Endodermal cell (in vitro differentiated cells): ENCODE data around the gene C3orf52. TPM values are rescaled to one million over a fixed set of nuclear protein-coding genes. Genes with fewer than 3 reads are reported as not detected.

Experiments used
- DNase-seq: peaks from one replicate; pipeline ENCODE4 v3.0.0-alpha.2; 2017
- H3K27ac ChIP-seq: 2 replicates; pipeline ENCODE4 v1.5.1; 2013; ENCODE audit warnings: mild to moderate bottlenecking, low read depth, low read length, moderate library complexity
- H3K27me3 ChIP-seq: 2 replicates; pipeline ENCODE4 v1.6.1; 2013; ENCODE audit warnings: mild to moderate bottlenecking, low read length, moderate library complexity; ENCODE audit not compliant: insufficient read depth, control insufficient read depth, poor library complexity, severe bottlenecking
- H3K36me3 ChIP-seq: 2 replicates; pipeline ENCODE4 v1.7.0; 2013; ENCODE audit warnings: mild to moderate bottlenecking, low read length, moderate library complexity; ENCODE audit not compliant: control insufficient read depth, insufficient read depth
- H3K4me1 ChIP-seq: one replicate; pipeline ENCODE4 v1.7.0; 2013; ENCODE audit warnings: low read length; ENCODE audit not compliant: control insufficient read depth, insufficient read depth
- H3K4me3 ChIP-seq: 2 replicates; pipeline ENCODE4 v1.5.1; 2013; ENCODE audit warnings: mild to moderate bottlenecking, low read length, moderate library complexity
- H3K9ac ChIP-seq: 2 replicates; pipeline ENCODE4 v1.6.1; 2013; ENCODE audit warnings: mild to moderate bottlenecking, low read length, moderate library complexity; ENCODE audit not compliant: poor library complexity, severe bottlenecking; ENCODE audit errors: extremely low read depth
- H3K9me3 ChIP-seq: 2 replicates; pipeline ENCODE4 v1.6.1; 2013; ENCODE audit warnings: mild to moderate bottlenecking, low read length, moderate library complexity; ENCODE audit not compliant: control insufficient read depth
- H3K27ac Mint-ChIP-seq: 2 replicates; pipeline ENCODE4 v1.8.0; 2020; ENCODE audit warnings: mixed read lengths
- H3K27me3 Mint-ChIP-seq: 2 replicates; pipeline ENCODE4 v1.8.0; 2021; ENCODE audit warnings: mild to moderate bottlenecking, mixed read lengths; ENCODE audit not compliant: insufficient read depth
- H3K36me3 Mint-ChIP-seq: 2 replicates; pipeline ENCODE4 v1.8.0; 2020; ENCODE audit warnings: low read depth, mixed read lengths
- H3K4me1 Mint-ChIP-seq: 2 replicates; pipeline ENCODE4 v1.8.0; 2020; ENCODE audit warnings: mixed read lengths
- H3K4me3 Mint-ChIP-seq: 2 replicates; pipeline ENCODE4 v1.8.0; 2020; ENCODE audit warnings: mild to moderate bottlenecking, moderate library complexity, mixed read lengths
- H3K9me3 Mint-ChIP-seq: 2 replicates; pipeline ENCODE4 v1.8.0; 2020; ENCODE audit warnings: mild to moderate bottlenecking, mixed read lengths
- WGBS, 2 experiments: methylation state at CpG; one replicate each; pipeline versions ENCODE4 v1.1.5 to v1.1.7; 2013; ENCODE audit warnings: missing lambda C conversion rate in 2 of 2, mixed read lengths in 1 of 2; ENCODE audit not compliant: insufficient coverage in 1 of 2, insufficient read length in 1 of 2; 5-methylcytosine and 5-hydroxymethylcytosine counted together
- total RNA-seq, 2 donors: library from RNA; stranded (reverse); fragmentation: NEBNext Ultra II Directional in 1 of 2; extraction: Animal tissue kit (Norgen Biotek cat#: 25700) in 1 of 2; gene quantifications; 2 replicates in 1 of 2; 3 replicates in 1 of 2; pipeline ENCODE4 v1.2.1, GENCODE V29; 2021
- TF ChIP-seq, protein P1 (sequence below): fragments of 200-600 bp; sonication (generic); conservative IDR thresholded peaks from 2 replicates; pipeline ENCODE4 v1.5.0; 2021; ENCODE audit warnings: antibody characterized with exemption, mild to moderate bottlenecking

C3orf52 gene
- total RNA-seq, 2 donors from 2014 or later = 5.2 to 6.7 TPM

DNA sequence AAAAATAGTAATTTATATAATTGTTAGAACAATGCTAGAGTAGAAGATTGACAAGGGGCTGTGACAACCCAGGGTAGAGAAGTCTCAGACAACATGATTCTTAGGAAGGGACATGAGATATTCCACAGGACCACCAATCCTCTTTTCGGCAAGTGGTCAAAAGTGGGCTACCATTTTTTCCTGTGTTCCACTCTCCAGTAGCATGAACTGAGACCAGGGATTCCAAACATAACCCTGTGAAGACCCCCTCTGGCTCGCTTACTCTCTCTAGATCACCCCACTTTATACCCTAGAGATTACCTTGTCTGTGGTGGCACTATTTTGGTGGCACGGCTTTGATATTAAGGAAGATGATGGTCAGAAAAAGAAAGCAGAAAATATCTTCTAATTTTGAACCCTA, 45.9 kb downstream of the C3orf52 start:
- H3K27ac Mint-ChIP-seq = no peak overlapping the region
- H3K27me3 Mint-ChIP-seq = no peaks in the 10 kb centered on the region
- no peaks in the 10 kb centered on the region for H3K9me3 Mint-ChIP-seq
- TF ChIP-seq, protein P1, sequence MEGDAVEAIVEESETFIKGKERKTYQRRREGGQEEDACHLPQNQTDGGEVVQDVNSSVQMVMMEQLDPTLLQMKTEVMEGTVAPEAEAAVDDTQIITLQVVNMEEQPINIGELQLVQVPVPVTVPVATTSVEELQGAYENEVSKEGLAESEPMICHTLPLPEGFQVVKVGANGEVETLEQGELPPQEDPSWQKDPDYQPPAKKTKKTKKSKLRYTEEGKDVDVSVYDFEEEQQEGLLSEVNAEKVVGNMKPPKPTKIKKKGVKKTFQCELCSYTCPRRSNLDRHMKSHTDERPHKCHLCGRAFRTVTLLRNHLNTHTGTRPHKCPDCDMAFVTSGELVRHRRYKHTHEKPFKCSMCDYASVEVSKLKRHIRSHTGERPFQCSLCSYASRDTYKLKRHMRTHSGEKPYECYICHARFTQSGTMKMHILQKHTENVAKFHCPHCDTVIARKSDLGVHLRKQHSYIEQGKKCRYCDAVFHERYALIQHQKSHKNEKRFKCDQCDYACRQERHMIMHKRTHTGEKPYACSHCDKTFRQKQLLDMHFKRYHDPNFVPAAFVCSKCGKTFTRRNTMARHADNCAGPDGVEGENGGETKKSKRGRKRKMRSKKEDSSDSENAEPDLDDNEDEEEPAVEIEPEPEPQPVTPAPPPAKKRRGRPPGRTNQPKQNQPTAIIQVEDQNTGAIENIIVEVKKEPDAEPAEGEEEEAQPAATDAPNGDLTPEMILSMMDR = no peak
- Histone ChIP-seq H3K36me3 (no peaks in the 10 kb centered on the region), H3K4me3 (no peak overlapping the region), H3K9me3 (no peaks in the 10 kb centered on the region), H3K9ac (no peak overlapping the region), H3K27ac (no peak overlapping the region), H3K27me3 (no peaks in the 10 kb centered on the region), H3K4me1 (peaks cover 7% of the 10 kb centered on the region)
- H3K4me1 Mint-ChIP-seq = peaks cover 38% of the 10 kb centered on the region
- 93 to 100% methylated on average over 1 to 3 of the region's 3 CpGs for WGBS, 2 experiments
- DNase-seq = no peak
- no peak overlapping the region for H3K4me3 Mint-ChIP-seq
- no peaks in the 10 kb centered on the region for H3K36me3 Mint-ChIP-seq

DNA sequence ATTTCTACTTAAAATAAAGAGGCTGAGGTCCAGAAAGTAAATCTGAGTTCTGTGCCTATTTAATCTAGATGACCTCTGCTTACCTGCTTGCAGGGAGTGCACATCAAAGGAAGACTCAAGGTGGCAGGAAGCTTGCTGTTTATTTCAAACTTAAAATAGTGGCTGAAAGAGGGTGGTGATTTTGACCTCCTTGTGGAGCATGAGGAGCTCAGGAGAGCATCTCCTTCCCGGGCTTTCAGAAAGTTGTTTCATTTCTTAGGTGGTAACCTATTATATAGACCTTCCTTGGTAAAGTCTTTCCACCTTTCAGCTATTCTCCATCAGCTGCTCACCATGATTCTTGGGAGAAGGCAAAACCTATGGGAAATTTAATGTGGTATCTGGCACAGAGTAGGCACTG, 46.4 kb downstream of the C3orf52 start:
- Histone ChIP-seq H3K36me3 (no peaks in the 10 kb centered on the region), H3K4me1 (peaks cover 5% of the 10 kb centered on the region), H3K4me3 (no peak overlapping the region), H3K27ac (no peak overlapping the region), H3K9me3 (no peaks in the 10 kb centered on the region), H3K9ac (no peak overlapping the region), H3K27me3 (no peaks in the 10 kb centered on the region)
- Mint-ChIP-seq H3K4me3 (no peak overlapping the region), H3K36me3 (no peaks in the 10 kb centered on the region), H3K4me1 (peaks cover 41% of the 10 kb centered on the region), H3K27ac (no peak overlapping the region), H3K27me3 (no peaks in the 10 kb centered on the region), H3K9me3 (no peaks in the 10 kb centered on the region)
- no peak for DNase-seq
- 100% methylated on average over 1 of the region's 1 CpG; no CpG with 5 or more reads in 1 of the 2 experiments for WGBS, 2 experiments
- TF ChIP-seq, protein P1 = no peak

DNA sequence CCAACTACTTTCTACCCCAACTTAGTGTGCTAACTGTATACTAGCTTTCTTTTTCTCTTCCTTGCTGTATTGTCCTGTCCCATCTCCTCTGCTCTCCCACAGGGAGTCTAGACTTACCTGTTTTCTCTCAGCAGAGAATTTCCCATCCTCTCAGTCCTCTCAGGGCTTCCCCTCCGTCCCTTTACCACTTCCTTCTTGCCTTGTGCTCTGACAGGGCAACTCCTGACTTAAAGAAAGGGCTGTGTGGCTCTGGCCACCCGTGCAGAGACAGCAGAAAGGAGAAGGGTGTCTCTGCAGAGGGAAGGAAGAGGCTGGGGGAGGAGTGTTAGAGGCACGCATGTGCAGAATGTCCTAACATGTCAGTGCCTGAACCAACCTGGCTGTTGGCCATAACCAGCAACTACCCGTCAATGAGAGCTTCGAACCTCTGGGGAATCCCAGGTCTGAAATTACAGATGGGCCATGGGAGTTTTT, 46.8 kb downstream of the C3orf52 start, which contains the start of gene GCSAM:
Gene GCSAM, minus strand, starts transcription at position 274 of the 474 bp plus-strand sequence. Its CDS starts 128 bp downstream, at position 146.
- no peak for DNase-seq
- WGBS, 2 experiments = 89 to 90% methylated on average over 4 to 5 of the region's 5 CpGs
- H3K27ac Mint-ChIP-seq = no peak within 1 kb of the TSS

More for the DNA sequence above, 46.8 kb downstream of the C3orf52 start, which contains the start of gene GCSAM:
- Mint-ChIP-seq H3K4me3 (no peak within 1 kb of the TSS), H3K9me3 (no peaks in the 10 kb centered on the region), H3K4me1 (peaks cover 38% of the 10 kb centered on the region), H3K36me3 (no peaks in the 10 kb centered on the region), H3K27me3 (no peaks in the 10 kb centered on the region)
- Histone ChIP-seq H3K27ac (no peak within 1 kb of the TSS), H3K9me3 (no peaks in the 10 kb centered on the region), H3K27me3 (no peaks in the 10 kb centered on the region), H3K4me3 (no peak within 1 kb of the TSS), H3K9ac (no peak within 1 kb of the TSS), H3K4me1 (peaks cover 5% of the 10 kb centered on the region), H3K36me3 (no peaks in the 10 kb centered on the region)
- TF ChIP-seq, protein P1 = no peak
